Right kidney (tissue), 1 donor: ENCODE results near the gene MATN1.
"Not testable (repeated sequence)": the region's sequence is repeated elsewhere in the genome, so short reads cannot be mapped to it uniquely, and the experiment has no call there.

ENCODE experiments used
- DNase-seq: peaks from one replicate; pipeline ENCODE4 v3.0.0-alpha.2; 2016

Gene MATN1

GRCh38 chr1:30696831-30697230 is 26.6 kb downstream of the MATN1 start:
- DNase-seq = no peak

GRCh38 chr1:30695439-30695841 is 27.9 kb downstream of the MATN1 start:
- no peak for DNase-seq

GRCh38 chr1:30694280-30695175 is 28.9 kb downstream of the MATN1 start:
- no peak for DNase-seq

GRCh38 chr1:30693822-30694221 is 29.6 kb downstream of the MATN1 start:
- no peak for DNase-seq

GRCh38 chr1:30693366-30693765 is 30.0 kb downstream of the MATN1 start:
- DNase-seq = no peak

GRCh38 chr1:30692948-30693301 is 30.5 kb downstream of the MATN1 start:
- DNase-seq = no peak

- no peak for DNase-seq
Measured at GRCh38 chr1:30692201-30692947, 31.0 kb downstream of the MATN1 start.

- no peak for DNase-seq
Measured at GRCh38 chr1:30691480-30691879, 31.9 kb downstream of the MATN1 start.

- no peak for DNase-seq
Measured at GRCh38 chr1:30689901-30690645, 33.3 kb downstream of the MATN1 start.

- no peak for DNase-seq
Measured at GRCh38 chr1:30688920-30689794, 34.2 kb downstream of the MATN1 start.

GRCh38 chr1:30688516-30688915 is 34.9 kb downstream of the MATN1 start:
- DNase-seq = not testable (repeated sequence)

GRCh38 chr1:30687886-30688285 is 35.5 kb downstream of the MATN1 start:
- DNase-seq = no peak

GRCh38 chr1:30686236-30686935 is 37.0 kb downstream of the MATN1 start:
- no peak for DNase-seq

- no peak for DNase-seq
Measured at GRCh38 chr1:30685796-30686165, 37.6 kb downstream of the MATN1 start.

GRCh38 chr1:30684881-30685795 is 38.2 kb downstream of the MATN1 start:
- DNase-seq = peak; percentile 70

- DNase-seq = no peak
Measured at GRCh38 chr1:30684259-30684658, 39.1 kb downstream of the MATN1 start.

- no peak for DNase-seq
Measured at GRCh38 chr1:30683699-30684098, 39.7 kb downstream of the MATN1 start.

- DNase-seq = no peak
Measured at GRCh38 chr1:30682396-30683275, 40.7 kb downstream of the MATN1 start.

GRCh38 chr1:30681782-30682181 is 41.6 kb downstream of the MATN1 start:
- DNase-seq = no peak
